Type B pancreatic cell (in vitro differentiated cells): ENCODE measurements around the gene TACR2. TPM values are rescaled to one million over a fixed set of nuclear protein-coding genes. Genes with fewer than 3 reads are reported as not detected.

Source experiments
- DNase-seq: peaks from one replicate; pipeline ENCODE4 v3.0.0; 2021; ENCODE audit warnings: mixed read lengths; ENCODE audit not compliant: unreplicated experiment; ENCODE audit errors: extremely low spot score
- H3K27ac Mint-ChIP-seq: 2 replicates; pipeline ENCODE4 v1.8.0; 2021; ENCODE audit warnings: mild to moderate bottlenecking, mixed read lengths
- H3K27me3 Mint-ChIP-seq: 2 replicates; pipeline ENCODE4 v1.8.0; 2021; ENCODE audit warnings: mixed read lengths
- H3K36me3 Mint-ChIP-seq: 2 replicates; pipeline ENCODE4 v1.8.0; 2021; ENCODE audit warnings: mixed read lengths
- H3K4me1 Mint-ChIP-seq: one replicate; pipeline ENCODE4 v1.8.0; 2021; ENCODE audit warnings: mixed read lengths; ENCODE audit not compliant: unreplicated experiment
- H3K4me3 Mint-ChIP-seq: 2 replicates; pipeline ENCODE4 v1.8.0; 2021; ENCODE audit warnings: mild to moderate bottlenecking, mixed read lengths
- H3K9me3 Mint-ChIP-seq: 2 replicates; pipeline ENCODE4 v1.8.0; 2021; ENCODE audit warnings: mixed read lengths
- CTCF ChIP-seq: fragments of 200-600 bp; sonication (generic); conservative IDR thresholded peaks from 2 replicates; pipeline ENCODE4 v1.5.0; 2021; ENCODE audit warnings: antibody characterized with exemption, mild to moderate bottlenecking
- total RNA-seq: library from RNA; stranded (reverse); gene quantifications from 2 replicates; pipeline ENCODE4 v1.2.1, GENCODE V29; 2021; ENCODE audit warnings: low replicate concordance

The TACR2 gene
- total RNA-seq, 1 donor from 2014 or later = not detected

- H3K36me3 Mint-ChIP-seq = no peaks in the 10 kb centered on the region
- H3K9me3 Mint-ChIP-seq = peaks cover 4% of the 10 kb centered on the region
- no peak for TF ChIP-seq CTCF
- H3K4me3 Mint-ChIP-seq = no peak overlapping the region
- H3K27me3 Mint-ChIP-seq = peaks cover 4% of the 10 kb centered on the region
- peak overlapping the region; percentile 62 for H3K27ac Mint-ChIP-seq
- DNase-seq = no peak
- H3K4me1 Mint-ChIP-seq = peaks cover 29% of the 10 kb centered on the region
Observed at GRCh38 chr10:69421611-69422308, 5.0 kb upstream of the TACR2 start.

- peaks cover 4% of the 10 kb centered on the region for H3K27me3 Mint-ChIP-seq
- no peak overlapping the region for H3K4me3 Mint-ChIP-seq
- no peak overlapping the region for H3K27ac Mint-ChIP-seq
- peaks cover 23% of the 10 kb centered on the region for H3K4me1 Mint-ChIP-seq
- H3K36me3 Mint-ChIP-seq = no peaks in the 10 kb centered on the region
- TF ChIP-seq CTCF = no peak
- H3K9me3 Mint-ChIP-seq = no peaks in the 10 kb centered on the region
- no peak for DNase-seq
Observed at GRCh38 chr10:69419744-69420126, 3.0 kb upstream of the TACR2 start.

- DNase-seq = no peak
- Mint-ChIP-seq H3K9me3 (no peaks in the 10 kb centered on the region), H3K27me3 (peaks cover 4% of the 10 kb centered on the region)
Observed at GRCh38 chr10:69419096-69419743, 2.5 kb upstream of the TACR2 start.

GRCh38 chr10:69418052-69418752 is 1.5 kb upstream of the TACR2 start:
- Mint-ChIP-seq H3K9me3 (no peaks in the 10 kb centered on the region), H3K4me3 (no peak overlapping the region), H3K36me3 (no peaks in the 10 kb centered on the region), H3K27me3 (peaks cover 4% of the 10 kb centered on the region), H3K27ac (peak overlapping the region; percentile 3), H3K4me1 (peaks cover 23% of the 10 kb centered on the region)
- no peak for TF ChIP-seq CTCF
- no peak for DNase-seq

More at GRCh38 chr10:69419096-69419743, 2.5 kb upstream of the TACR2 start:
- no peak for TF ChIP-seq CTCF
- Mint-ChIP-seq H3K27ac (no peak overlapping the region), H3K4me1 (peaks cover 23% of the 10 kb centered on the region), H3K36me3 (no peaks in the 10 kb centered on the region), H3K4me3 (no peak overlapping the region)

- no peak for TF ChIP-seq CTCF
- Mint-ChIP-seq H3K27ac (peak overlapping the region; percentile 3), H3K27me3 (peaks cover 4% of the 10 kb centered on the region), H3K36me3 (no peaks in the 10 kb centered on the region), H3K9me3 (no peaks in the 10 kb centered on the region), H3K4me3 (no peak overlapping the region), H3K4me1 (peaks cover 23% of the 10 kb centered on the region)
- DNase-seq = no peak
Observed at GRCh38 chr10:69417542-69417941, 824 bp upstream of the TACR2 start.
